ENCODE results near the gene KIF12.
"Not testable (repeated sequence)": the region's sequence is repeated elsewhere in the genome, so short reads cannot be mapped to it uniquely, and the experiment has no call there.

The KIF12 gene

DNA sequence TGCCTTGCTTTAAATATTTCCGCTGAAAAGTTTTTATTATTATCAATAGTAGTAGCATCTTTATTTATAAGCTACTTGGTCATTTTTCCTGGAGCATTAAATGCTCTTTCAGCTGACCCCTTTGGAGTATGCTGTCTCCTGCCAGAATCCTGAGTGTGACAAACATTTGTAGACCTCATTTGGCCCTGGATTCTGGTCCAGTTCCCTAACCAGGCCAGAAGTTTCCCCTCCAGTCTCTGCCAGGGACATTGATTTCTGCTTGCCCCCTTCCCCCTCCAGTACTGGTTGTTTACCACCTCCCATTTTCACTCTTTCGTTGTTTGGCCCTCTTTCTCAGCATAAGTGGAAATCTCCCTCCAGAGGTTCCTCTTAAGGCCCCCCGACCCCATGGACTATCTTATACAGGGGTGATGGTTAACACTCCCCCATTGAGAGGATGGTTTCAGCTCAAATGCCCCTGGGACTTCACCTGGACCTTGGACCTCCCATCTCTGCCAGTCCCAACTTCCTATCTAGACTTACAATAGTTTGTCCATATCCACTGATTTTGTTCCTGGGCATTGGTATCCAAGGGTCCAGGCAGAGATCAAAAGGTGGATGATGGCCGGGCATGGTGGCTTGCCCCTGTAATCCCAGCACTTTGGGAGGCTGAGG lies 31.7 kb upstream of the KIF12 start:
- H3K4me3 ChIP-seq (ENCODE audit: low read depth, low read length), result no peak overlapping the region
- no peak for TF ChIP-seq CTCF (IDR thresholded peaks at IDR 0.05; ENCODE audit: low read depth, low read length)
- in situ Hi-C loops (cut with HindIII; ENCODE audit: low sequenced_read_pairs), result no loop called here
- DNase-seq (ENCODE audit: low read depth, low spot score), result no peak

- DNase-seq (ENCODE audit: low read depth, low spot score), result no peak
- in situ Hi-C loops (cut with HindIII; ENCODE audit: low sequenced_read_pairs), result no loop called here
- no peak for TF ChIP-seq CTCF (IDR thresholded peaks at IDR 0.05; ENCODE audit: low read depth, low read length)
- no peak overlapping the region for H3K4me3 ChIP-seq (ENCODE audit: low read depth, low read length)
Observed at GRCh38 chr9:114130141-114130540, 31.0 kb upstream of the KIF12 start.

DNA sequence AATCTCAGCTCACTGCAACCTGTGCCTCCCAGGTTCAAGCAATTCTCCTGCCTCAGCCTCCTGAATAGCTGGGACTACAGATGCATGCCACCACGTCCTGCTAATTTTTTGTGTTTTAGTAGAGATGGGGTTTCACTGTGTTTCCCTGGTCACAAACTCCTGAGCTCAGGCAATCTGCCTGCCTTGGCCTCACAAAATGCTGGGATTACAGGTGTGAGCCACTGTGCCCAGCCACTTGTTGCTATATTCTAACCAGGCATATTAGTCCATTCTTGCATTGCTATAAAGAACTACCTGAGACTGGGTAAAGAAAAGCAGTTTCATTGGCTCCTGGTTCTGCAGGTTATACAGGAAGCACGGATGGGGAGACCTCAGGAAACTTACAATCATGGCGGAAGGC lies 29.7 kb upstream of the KIF12 start:
- in situ Hi-C loops (cut with HindIII; ENCODE audit: low sequenced_read_pairs); DNase-seq (ENCODE audit: low read depth, low spot score); H3K4me3 ChIP-seq (ENCODE audit: low read depth, low read length): not testable (repeated sequence)

DNA sequence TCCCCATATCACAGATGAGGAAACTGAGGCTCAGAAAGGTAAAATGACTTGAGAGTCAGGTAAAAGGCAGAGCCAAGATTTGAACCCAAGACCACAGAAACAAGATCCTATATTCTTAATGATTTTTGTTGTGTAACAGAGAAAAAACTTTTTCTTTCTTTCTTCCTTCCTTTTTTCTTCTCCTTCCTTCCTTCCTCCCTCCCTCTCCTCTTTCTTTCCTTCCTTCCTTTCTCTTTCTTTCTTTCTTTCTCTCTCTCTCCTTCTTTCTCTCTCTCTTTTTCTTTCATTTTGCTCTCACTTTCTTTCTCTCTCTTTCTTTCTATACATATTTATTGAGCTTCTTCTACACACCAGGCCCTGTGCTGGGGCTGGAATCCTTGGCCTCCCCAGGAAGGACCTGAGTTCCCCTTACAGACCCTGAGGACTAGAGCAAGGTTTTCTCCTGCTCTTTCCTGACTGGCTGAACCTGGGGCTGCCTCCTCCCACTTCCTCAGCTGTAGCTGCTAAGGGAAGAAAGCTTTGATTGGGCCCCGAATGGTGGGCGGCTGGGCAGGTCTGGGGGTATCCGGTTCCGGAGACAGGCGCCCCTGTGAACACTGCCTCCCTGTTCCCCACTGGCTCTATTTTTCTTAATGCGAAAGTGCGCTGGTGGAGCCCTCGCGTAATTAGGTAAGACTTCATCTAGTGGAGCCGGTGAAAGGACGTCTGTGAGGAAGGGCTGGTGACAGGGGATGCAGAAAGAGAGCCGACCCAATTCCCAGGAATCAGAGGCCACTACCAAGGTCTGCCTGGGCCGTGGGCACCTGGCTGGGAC lies 27.4 kb upstream of the KIF12 start:
- in situ Hi-C loops (cut with HindIII; ENCODE audit: low sequenced_read_pairs), result no loop called here
- H3K4me3 ChIP-seq (ENCODE audit: low read depth, low read length), result no peak overlapping the region
- DNase-seq (ENCODE audit: low read depth, low spot score), result no peak
- no peak for TF ChIP-seq CTCF (IDR thresholded peaks at IDR 0.05; ENCODE audit: low read depth, low read length)

DNA sequence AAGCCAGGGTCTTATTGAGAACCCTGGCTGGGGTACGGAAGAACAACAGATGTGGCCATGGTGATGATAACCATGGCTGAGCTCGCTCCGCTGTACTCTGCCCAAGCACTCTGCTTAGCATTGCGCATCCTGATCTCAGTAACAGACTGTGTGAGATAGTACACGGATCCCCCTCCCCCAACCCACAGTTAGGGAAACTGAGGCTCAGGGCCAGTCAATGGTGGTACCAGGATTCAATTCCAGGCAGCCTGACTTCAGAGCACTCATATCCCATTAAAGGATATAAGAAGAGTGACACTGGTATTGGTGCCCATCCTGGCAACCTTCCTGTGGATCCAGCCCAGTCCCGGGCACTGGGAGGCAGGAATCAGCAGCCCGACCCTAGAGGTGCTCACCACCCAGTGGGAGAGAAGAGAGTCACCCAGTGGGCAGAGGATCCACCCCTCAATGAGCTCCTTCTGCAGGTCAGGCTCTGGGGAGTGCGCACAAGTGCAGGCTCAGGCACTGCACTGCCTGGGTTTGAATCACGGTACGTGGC lies 26.5 kb upstream of the KIF12 start:
- H3K4me3 ChIP-seq (ENCODE audit: low read depth, low read length), result no peak overlapping the region
- TF ChIP-seq CTCF (IDR thresholded peaks at IDR 0.05; ENCODE audit: low read depth, low read length), result no peak
- DNase-seq (ENCODE audit: low read depth, low spot score), result no peak
- in situ Hi-C loops (cut with HindIII; ENCODE audit: low sequenced_read_pairs), result no loop called here

DNA sequence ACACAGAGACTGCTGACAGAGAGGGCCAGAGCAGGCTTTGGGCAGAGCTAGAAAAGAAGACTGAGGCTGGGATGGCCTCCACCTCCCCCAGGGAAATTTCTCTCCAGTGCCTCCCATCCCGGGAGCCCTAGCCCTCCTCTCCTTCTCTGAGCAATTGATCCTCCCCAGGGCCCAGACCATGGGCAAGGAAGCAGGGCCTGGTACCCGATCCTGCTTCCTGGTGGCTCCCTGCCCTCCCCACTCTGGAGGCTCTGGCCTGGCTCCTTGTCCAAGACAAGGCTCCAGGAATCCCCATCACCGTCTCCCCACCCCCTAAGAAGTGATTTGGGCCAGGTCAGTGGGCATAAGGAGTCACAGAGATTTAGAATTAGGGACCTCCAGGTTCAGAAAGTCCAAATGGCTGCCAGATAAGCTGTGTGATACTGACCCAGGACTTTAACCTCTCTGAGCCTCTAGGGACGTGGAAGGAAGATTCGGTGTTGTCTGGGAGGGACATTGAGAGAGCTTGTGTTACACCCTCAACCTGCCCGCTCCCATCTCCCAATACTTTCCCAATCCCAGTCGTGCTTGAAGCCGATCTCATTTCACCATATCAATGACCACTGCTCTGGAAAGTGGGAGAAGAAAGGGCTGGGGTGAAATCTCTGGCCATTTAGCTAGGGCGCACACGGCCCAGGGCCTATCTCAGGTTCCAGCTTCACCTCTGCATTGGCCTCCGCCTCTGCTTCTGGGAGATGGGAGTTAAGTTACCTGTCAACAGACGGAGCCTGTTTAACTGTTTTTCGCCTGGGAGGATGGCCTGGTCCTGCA lies 25.8 kb upstream of the KIF12 start:
- TF ChIP-seq CTCF (IDR thresholded peaks at IDR 0.05; ENCODE audit: low read depth, low read length), result no peak
- DNase-seq (ENCODE audit: low read depth, low spot score), result no peak
- in situ Hi-C loops (cut with HindIII; ENCODE audit: low sequenced_read_pairs), result no loop called here
- no peak overlapping the region for H3K4me3 ChIP-seq (ENCODE audit: low read depth, low read length)

All from astrocyte of the spinal cord (primary cell).